Caco-2 (cell line): Measurements from ENCODE around the gene GOLGA7B. TPM values are rescaled to one million over a fixed set of nuclear protein-coding genes. Genes with fewer than 3 reads are reported as not detected.

Experiments
- BruUV-seq: library from RNA; stranded (reverse); fragments of 400-500 nt; replicated peaks from 2 replicates; lab custom pipeline; 2021; lab: Mats Ljungman, UMichigan
- CTCF ChIA-PET: fragments of 300-600 bp; sonication (Branson Sonifier 250); formaldehyde crosslinking; loops from one replicate; lab custom pipeline; 2022; ENCODE audit warnings: antibody characterized with exemption; lab: Charles Lee
- POLR2A ChIA-PET: fragments of 300-600 bp; sonication (Branson Sonifier 250); formaldehyde crosslinking; loops from one replicate; lab custom pipeline; 2022; ENCODE audit warnings: antibody characterized with exemption; lab: Charles Lee
- DNase-seq, 2 experiments: peaks; one replicate each; pipeline versions ENCODE4 v3.0.0 to v3.0.0-alpha.2; 2020 to 2022
- H3K27me3 ChIP-seq: replicated peaks from 2 replicates; pipeline ENCODE4 v1.6.0; 2011; ENCODE audit warnings: low read length; ENCODE audit not compliant: control insufficient read depth, insufficient read depth
- H3K36me3 ChIP-seq: 2 replicates; pipeline ENCODE4 v1.5.1; 2011; ENCODE audit warnings: low read length; ENCODE audit not compliant: control insufficient read depth, insufficient read depth
- H3K4me1 ChIP-seq: fragments of 250-450 bp; sonication (Bioruptor Pico); 2 replicates; pipeline ENCODE4 v1.5.1; 2020; ENCODE audit warnings: mild to moderate bottlenecking
- H3K4me3 ChIP-seq: 2 replicates; pipeline ENCODE4 v1.5.1; 2011; ENCODE audit warnings: low read depth, mild to moderate bottlenecking, control low read depth, low read length
- H3K9me3 ChIP-seq: fragments of 250-450 bp; sonication (Bioruptor Pico); 2 replicates; pipeline ENCODE4 v1.5.1; 2020; ENCODE audit warnings: mild to moderate bottlenecking, moderate library complexity
- H3K27ac Mint-ChIP-seq: one replicate; pipeline ENCODE4 v1.8.0; 2022; ENCODE audit warnings: mixed read lengths; ENCODE audit not compliant: unreplicated experiment
- H3K27me3 Mint-ChIP-seq: one replicate; pipeline ENCODE4 v1.8.0; 2022; ENCODE audit warnings: mixed read lengths; ENCODE audit not compliant: insufficient read depth, unreplicated experiment
- H3K36me3 Mint-ChIP-seq: one replicate; pipeline ENCODE4 v1.8.0; 2022; ENCODE audit warnings: mild to moderate bottlenecking, mixed read lengths; ENCODE audit not compliant: insufficient read depth, unreplicated experiment
- H3K4me1 Mint-ChIP-seq: one replicate; pipeline ENCODE4 v1.8.0; 2022; ENCODE audit warnings: low read depth, mixed read lengths; ENCODE audit not compliant: unreplicated experiment
- H3K4me3 Mint-ChIP-seq: one replicate; pipeline ENCODE4 v1.8.0; 2022; ENCODE audit warnings: mild to moderate bottlenecking, moderate library complexity, mixed read lengths; ENCODE audit not compliant: unreplicated experiment
- H3K9me3 Mint-ChIP-seq: one replicate; pipeline ENCODE4 v1.8.0; 2022; ENCODE audit warnings: mixed read lengths; ENCODE audit not compliant: unreplicated experiment
- intact Hi-C: fragments of 100-400 bp; cut with micrococcal nuclease; formaldehyde crosslinking; loops from one replicate; pipeline ENCODE4 v1.10.0; 2022; ENCODE audit not compliant: unreplicated experiment
- total RNA-seq: library from RNA; stranded (reverse); gene quantifications from 2 replicates; pipeline ENCODE4 v1.2.3, GENCODE V29; 2022
- TF ChIP-seq, protein P1 (sequence below), 2 experiments: fragments of 200-600 bp in 1 of 2; IDR thresholded peaks; 1 replicate in 1 of 2; 2 replicates in 1 of 2; pipeline versions ENCODE4 v1.5.1 to v1.8.0; 2011 to 2022; ENCODE audit warnings: antibody characterized with exemption in 1 of 2, control low read depth in 1 of 2, inconsistent platforms in 1 of 2, low read depth in 1 of 2, low read length in 1 of 2, mild to moderate bottlenecking in 1 of 2, moderate library complexity in 1 of 2; ENCODE audit not compliant: insufficient read depth in 1 of 2, severe bottlenecking in 1 of 2, unreplicated experiment in 1 of 2

Gene GOLGA7B
- total RNA-seq, 1 experiment from 2014 or later: 0.36 TPM

DNA sequence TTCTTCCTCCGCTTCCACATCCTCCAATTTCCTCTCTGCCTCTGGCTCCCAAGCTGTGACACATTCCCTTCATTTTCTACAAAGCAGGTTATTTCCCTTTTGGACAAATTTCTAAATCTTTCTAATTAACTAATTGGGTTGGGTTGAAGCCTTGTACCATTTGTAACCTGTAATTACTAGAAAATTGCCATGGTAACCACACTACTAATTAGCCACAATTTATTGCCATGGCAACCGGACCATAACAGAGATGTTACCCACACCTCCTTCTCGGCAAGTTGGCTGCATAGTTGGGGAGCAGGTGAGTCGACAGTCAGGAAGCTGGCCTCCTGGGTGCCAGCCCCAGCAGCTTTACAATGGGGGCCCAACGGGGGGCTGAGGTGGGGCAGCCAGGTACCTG, 61.6 kb downstream of the GOLGA7B start:
- Mint-ChIP-seq H3K36me3 (no peaks in the 10 kb centered on the region), H3K27ac (no peak overlapping the region), H3K4me3 (no peak overlapping the region), H3K27me3 (peaks cover 18% of the 10 kb centered on the region), H3K9me3 (no peaks in the 10 kb centered on the region), H3K4me1 (no peaks in the 10 kb centered on the region)
- TF ChIP-seq, protein P1, sequence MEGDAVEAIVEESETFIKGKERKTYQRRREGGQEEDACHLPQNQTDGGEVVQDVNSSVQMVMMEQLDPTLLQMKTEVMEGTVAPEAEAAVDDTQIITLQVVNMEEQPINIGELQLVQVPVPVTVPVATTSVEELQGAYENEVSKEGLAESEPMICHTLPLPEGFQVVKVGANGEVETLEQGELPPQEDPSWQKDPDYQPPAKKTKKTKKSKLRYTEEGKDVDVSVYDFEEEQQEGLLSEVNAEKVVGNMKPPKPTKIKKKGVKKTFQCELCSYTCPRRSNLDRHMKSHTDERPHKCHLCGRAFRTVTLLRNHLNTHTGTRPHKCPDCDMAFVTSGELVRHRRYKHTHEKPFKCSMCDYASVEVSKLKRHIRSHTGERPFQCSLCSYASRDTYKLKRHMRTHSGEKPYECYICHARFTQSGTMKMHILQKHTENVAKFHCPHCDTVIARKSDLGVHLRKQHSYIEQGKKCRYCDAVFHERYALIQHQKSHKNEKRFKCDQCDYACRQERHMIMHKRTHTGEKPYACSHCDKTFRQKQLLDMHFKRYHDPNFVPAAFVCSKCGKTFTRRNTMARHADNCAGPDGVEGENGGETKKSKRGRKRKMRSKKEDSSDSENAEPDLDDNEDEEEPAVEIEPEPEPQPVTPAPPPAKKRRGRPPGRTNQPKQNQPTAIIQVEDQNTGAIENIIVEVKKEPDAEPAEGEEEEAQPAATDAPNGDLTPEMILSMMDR (IDR thresholded peaks at IDR 0.05; ENCODE audit: insufficient read depth in 1 of 2, low read depth in 1 of 2, low read length in 1 of 2, severe bottlenecking in 1 of 2, unreplicated experiment in 1 of 2): no peak
- Histone ChIP-seq H3K4me3 (no peak overlapping the region), H3K36me3 (no peaks in the 10 kb centered on the region), H3K27me3 (peaks cover 2% of the 10 kb centered on the region), H3K4me1 (no peaks in the 10 kb centered on the region), H3K9me3 (no peaks in the 10 kb centered on the region)
- intact Hi-C loops: no loop called here
- POLR2A ChIA-PET: no interaction called here
- CTCF ChIA-PET: interaction anchor here (0.6 to 1.1 kb wide), 2 partner anchors 136 to 167 kb away, joined by 3 read pairs; no protein-coding TSS in a partner anchor
- BruUV-seq: no TSS peak
- DNase-seq: no peak

DNA sequence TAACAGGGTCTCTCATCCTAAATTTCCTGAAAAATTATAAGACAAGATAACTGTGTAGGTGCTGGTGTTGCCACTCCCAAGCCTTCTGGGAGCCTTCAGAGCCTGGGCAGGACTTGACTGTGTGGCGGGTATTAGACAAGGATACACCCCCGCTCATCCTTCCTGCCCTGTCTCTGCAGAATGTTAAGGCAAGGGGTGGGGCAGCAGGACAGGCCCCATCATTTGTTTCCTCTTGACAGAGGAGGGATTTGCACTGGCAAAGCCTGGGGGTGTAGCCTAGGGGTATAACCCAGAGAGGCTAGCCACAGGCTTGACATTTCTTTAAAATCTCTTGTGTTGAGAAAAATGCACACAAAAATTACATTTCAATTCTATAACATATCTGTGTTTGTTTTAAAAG, 63.5 kb downstream of the GOLGA7B start:
- intact Hi-C loops: no loop called here
- ChIA-PET CTCF (no interaction called here), POLR2A (interaction anchor here (0.6 kb wide), 1 partner anchor 9 kb away, joined by 3 read pairs; no protein-coding TSS in a partner anchor)
- Histone ChIP-seq H3K4me1 (no peaks in the 10 kb centered on the region), H3K27me3 (peaks cover 1% of the 10 kb centered on the region; the same call in 1 of the 2 replicates), H3K9me3 (no peaks in the 10 kb centered on the region), H3K4me3 (no peak overlapping the region), H3K36me3 (no peaks in the 10 kb centered on the region)
- TF ChIP-seq, protein P1 (IDR thresholded peaks at IDR 0.05; ENCODE audit: insufficient read depth in 1 of 2, low read depth in 1 of 2, low read length in 1 of 2, severe bottlenecking in 1 of 2, unreplicated experiment in 1 of 2): no peak
- no peaks in the 10 kb centered on the region for H3K9me3 Mint-ChIP-seq
- DNase-seq: no peak
- H3K36me3 Mint-ChIP-seq: no peaks in the 10 kb centered on the region
- H3K27me3 Mint-ChIP-seq: peaks cover 15% of the 10 kb centered on the region
- H3K4me3 Mint-ChIP-seq: no peak overlapping the region
- no TSS peak for BruUV-seq
- no peak overlapping the region for H3K27ac Mint-ChIP-seq
- H3K4me1 Mint-ChIP-seq: no peaks in the 10 kb centered on the region

DNA sequence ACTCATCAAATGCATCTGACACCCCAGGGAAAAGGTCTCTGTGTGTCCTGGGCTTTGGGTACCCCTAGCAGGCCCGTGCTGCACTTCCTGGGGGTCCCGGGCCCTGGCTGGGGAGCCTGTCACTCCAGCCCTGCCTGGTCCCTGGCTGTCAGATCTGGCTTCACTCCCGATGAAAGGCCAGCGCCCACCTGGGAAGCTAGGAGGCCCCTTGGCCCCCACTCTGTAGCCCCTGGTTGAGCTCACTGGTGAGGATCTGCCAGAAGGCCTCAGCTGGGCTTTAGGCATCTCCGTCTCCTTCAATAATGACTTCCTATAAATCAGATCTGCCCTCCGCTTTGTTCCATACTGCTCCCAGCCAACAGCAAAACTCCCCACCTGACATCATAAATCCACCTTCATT, 64.0 kb downstream of the GOLGA7B start:
- Mint-ChIP-seq H3K9me3 (no peaks in the 10 kb centered on the region), H3K27ac (no peak overlapping the region), H3K27me3 (peaks cover 18% of the 10 kb centered on the region), H3K36me3 (no peaks in the 10 kb centered on the region), H3K4me1 (no peaks in the 10 kb centered on the region), H3K4me3 (no peak overlapping the region)
- Histone ChIP-seq H3K27me3 (peaks cover 1% of the 10 kb centered on the region; the same call in 1 of the 2 replicates), H3K36me3 (no peaks in the 10 kb centered on the region), H3K4me1 (no peaks in the 10 kb centered on the region), H3K4me3 (no peak overlapping the region), H3K9me3 (no peaks in the 10 kb centered on the region)
- intact Hi-C loops: loop anchor here (1.0 kb wide), 3 partner anchors 128 to 396 kb away; no protein-coding TSS in a partner anchor
- ChIA-PET CTCF (interaction anchor here (0.6 kb wide), 1 partner anchor 125 kb away, joined by 3 read pairs; no protein-coding TSS in a partner anchor), POLR2A (interaction anchor here (0.6 kb wide), 1 partner anchor 10 kb away, joined by 3 read pairs; no protein-coding TSS in a partner anchor)
- BruUV-seq: no TSS peak
- TF ChIP-seq, protein P1 (IDR thresholded peaks at IDR 0.05; ENCODE audit: insufficient read depth in 1 of 2, low read depth in 1 of 2, low read length in 1 of 2, severe bottlenecking in 1 of 2, unreplicated experiment in 1 of 2): no peak
- DNase-seq: no peak
